GM23338 (cell line): ENCODE measurements around the gene HHIPL1. TPM values are rescaled to one million over a fixed set of nuclear protein-coding genes. Genes with fewer than 3 reads are reported as not detected.

Source experiments
- CREB1 ChIP-seq: fragments of 250-450 bp; sonication (Bioruptor Pico); IDR thresholded peaks from 2 replicates; pipeline ENCODE4 v1.5.0; 2020; ENCODE audit warnings: low read depth, mild to moderate bottlenecking, moderate library complexity
- EZH2 ChIP-seq: fragments of 200-600 bp; sonication (generic); IDR thresholded peaks from one replicate; pipeline ENCODE4 v1.8.0; 2017; ENCODE audit warnings: antibody characterized with exemption, mild to moderate bottlenecking, low read depth; ENCODE audit not compliant: unreplicated experiment
- EZH2phosphoT487 ChIP-seq: fragments of 200-600 bp; sonication (generic); IDR thresholded peaks from one replicate; pipeline ENCODE4 v1.8.1; 2018; ENCODE audit warnings: antibody characterized with exemption; ENCODE audit not compliant: unreplicated experiment
- JUNB ChIP-seq: IDR thresholded peaks from one replicate; pipeline ENCODE4 v1.6.1; 2016; ENCODE audit warnings: antibody characterized with exemption; ENCODE audit not compliant: unreplicated experiment
- NANOG ChIP-seq: IDR thresholded peaks from 2 replicates; pipeline ENCODE4 v1.6.1; 2016; ENCODE audit warnings: antibody characterized with exemption, borderline replicate concordance
- POLR2AphosphoS5 ChIP-seq: IDR thresholded peaks from 2 replicates; pipeline ENCODE4 v1.6.1; 2016; ENCODE audit warnings: antibody characterized with exemption, low read depth
- ZNF114 ChIP-seq: fragments of 250-450 bp; sonication (Bioruptor Pico); IDR thresholded peaks from 2 replicates; pipeline ENCODE4 v1.5.0; 2020; ENCODE audit warnings: mild to moderate bottlenecking, moderate library complexity
- ZNF331 ChIP-seq: fragments of 250-450 bp; sonication (Bioruptor Pico); IDR thresholded peaks from 2 replicates; pipeline ENCODE4 v1.5.0; 2020; ENCODE audit warnings: low read depth, mild to moderate bottlenecking, moderate library complexity
- polyA plus RNA-seq: library from polyadenylated mRNA; unstranded; fragments of >200 nt; fragmentation: Nextera tagmentation; extraction: Ambion mirVana; gene quantifications from 2 replicates; pipeline ENCODE4 v1.2.1, GENCODE V29; 2016
- total RNA-seq: library from RNA; depleted of rRNA; stranded (reverse); fragments of >200 nt; shearing (Covaris generic); gene quantifications from 2 replicates; pipeline ENCODE4 v1.2.3, GENCODE V29; 2014
- TF ChIP-seq, protein P1 (sequence below): fragments of 250-450 bp; sonication (Bioruptor Pico); IDR thresholded peaks from 2 replicates; pipeline ENCODE4 v1.5.0; 2020; ENCODE audit warnings: mild to moderate bottlenecking, moderate library complexity
- TF ChIP-seq, protein P2 (sequence below): IDR thresholded peaks from 2 replicates; pipeline ENCODE4 v1.6.1; 2016; ENCODE audit warnings: antibody characterized with exemption

Gene HHIPL1
- total and polyA plus RNA-seq, 2 experiments from 2014 or later: 1.9 to 2.0 TPM

DNA sequence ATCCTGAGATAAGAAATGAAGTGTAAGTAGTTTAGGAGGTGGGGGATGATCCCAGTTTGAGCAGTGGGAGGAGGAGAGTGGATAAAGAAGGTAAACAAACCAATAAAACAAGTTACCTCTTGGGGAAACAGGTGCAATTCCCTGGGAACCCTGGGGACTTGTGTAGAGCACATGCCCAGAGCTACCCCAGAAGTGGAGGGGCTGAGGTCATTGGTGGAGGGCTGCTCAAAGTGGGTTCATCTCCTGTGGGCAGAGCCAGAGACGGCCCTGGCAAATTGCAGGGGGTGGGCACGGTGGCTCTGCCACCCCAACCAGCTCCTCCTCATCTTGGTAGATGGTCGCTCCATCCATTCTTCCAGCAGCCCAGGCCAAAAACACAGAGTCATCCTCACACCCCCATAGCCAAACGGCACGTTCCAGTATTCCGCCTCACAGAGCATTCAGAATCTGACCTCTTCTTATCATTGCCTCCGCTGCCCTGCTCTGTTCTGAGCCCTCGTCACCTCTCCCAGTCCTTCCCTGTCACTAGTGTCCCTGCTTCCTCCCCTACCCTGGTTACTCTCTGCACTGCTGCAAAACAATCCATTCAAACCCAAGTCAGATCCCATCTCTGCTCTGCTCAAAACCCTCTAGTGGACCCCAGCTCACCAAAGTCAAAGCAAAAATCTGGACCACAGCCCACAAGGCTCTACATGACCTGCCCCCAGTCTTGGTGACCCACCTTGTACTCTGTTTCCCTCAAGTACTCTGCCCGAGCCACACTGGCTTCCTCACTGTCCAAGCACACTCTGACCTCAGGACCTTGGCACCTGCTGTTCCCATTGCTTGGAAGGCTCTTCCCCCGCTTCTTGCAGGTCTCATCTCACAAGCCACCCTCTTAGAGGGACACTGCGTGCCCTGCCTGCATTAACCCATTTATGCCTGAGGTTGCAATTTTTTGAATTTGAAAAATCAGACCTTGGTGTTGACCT, 44.6 kb downstream of the HHIPL1 start (continued):
- TF ChIP-seq, protein P1, sequence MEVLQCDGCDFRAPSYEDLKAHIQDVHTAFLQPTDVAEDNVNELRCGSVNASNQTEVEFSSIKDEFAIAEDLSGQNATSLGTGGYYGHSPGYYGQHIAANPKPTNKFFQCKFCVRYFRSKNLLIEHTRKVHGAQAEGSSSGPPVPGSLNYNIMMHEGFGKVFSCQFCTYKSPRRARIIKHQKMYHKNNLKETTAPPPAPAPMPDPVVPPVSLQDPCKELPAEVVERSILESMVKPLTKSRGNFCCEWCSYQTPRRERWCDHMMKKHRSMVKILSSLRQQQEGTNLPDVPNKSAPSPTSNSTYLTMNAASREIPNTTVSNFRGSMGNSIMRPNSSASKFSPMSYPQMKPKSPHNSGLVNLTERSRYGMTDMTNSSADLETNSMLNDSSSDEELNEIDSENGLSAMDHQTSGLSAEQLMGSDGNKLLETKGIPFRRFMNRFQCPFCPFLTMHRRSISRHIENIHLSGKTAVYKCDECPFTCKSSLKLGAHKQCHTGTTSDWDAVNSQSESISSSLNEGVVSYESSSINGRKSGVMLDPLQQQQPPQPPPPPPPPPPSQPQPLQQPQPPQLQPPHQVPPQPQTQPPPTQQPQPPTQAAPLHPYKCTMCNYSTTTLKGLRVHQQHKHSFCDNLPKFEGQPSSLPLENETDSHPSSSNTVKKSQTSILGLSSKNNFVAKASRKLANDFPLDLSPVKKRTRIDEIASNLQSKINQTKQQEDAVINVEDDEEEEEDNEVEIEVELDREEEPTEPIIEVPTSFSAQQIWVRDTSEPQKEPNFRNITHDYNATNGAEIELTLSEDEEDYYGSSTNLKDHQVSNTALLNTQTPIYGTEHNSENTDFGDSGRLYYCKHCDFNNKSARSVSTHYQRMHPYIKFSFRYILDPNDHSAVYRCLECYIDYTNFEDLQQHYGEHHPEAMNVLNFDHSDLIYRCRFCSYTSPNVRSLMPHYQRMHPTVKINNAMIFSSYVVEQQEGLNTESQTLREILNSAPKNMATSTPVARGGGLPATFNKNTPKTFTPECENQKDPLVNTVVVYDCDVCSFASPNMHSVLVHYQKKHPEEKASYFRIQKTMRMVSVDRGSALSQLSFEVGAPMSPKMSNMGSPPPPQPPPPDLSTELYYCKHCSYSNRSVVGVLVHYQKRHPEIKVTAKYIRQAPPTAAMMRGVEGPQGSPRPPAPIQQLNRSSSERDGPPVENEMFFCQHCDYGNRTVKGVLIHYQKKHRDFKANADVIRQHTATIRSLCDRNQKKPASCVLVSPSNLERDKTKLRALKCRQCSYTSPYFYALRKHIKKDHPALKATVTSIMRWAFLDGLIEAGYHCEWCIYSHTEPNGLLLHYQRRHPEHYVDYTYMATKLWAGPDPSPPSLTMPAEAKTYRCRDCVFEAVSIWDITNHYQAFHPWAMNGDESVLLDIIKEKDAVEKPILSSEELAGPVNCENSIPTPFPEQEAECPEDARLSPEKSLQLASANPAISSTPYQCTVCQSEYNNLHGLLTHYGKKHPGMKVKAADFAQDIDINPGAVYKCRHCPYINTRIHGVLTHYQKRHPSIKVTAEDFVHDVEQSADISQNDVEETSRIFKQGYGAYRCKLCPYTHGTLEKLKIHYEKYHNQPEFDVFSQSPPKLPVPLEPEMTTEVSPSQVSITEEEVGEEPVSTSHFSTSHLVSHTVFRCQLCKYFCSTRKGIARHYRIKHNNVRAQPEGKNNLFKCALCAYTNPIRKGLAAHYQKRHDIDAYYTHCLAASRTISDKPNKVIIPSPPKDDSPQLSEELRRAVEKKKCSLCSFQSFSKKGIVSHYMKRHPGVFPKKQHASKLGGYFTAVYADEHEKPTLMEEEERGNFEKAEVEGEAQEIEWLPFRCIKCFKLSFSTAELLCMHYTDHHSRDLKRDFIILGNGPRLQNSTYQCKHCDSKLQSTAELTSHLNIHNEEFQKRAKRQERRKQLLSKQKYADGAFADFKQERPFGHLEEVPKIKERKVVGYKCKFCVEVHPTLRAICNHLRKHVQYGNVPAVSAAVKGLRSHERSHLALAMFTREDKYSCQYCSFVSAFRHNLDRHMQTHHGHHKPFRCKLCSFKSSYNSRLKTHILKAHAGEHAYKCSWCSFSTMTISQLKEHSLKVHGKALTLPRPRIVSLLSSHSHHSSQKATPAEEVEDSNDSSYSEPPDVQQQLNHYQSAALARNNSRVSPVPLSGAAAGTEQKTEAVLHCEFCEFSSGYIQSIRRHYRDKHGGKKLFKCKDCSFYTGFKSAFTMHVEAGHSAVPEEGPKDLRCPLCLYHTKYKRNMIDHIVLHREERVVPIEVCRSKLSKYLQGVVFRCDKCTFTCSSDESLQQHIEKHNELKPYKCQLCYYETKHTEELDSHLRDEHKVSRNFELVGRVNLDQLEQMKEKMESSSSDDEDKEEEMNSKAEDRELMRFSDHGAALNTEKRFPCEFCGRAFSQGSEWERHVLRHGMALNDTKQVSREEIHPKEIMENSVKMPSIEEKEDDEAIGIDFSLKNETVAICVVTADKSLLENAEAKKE (CRISPR knock-in tag): no peak
- TF ChIP-seq EZH2phosphoT487 (no peak), ZNF331 (CRISPR knock-in tag) (no peak), POLR2AphosphoS5 (no peak), EZH2 (no peak), CREB1 (CRISPR knock-in tag) (no peak), NANOG (no peak), JUNB (no peak), ZNF114 (CRISPR knock-in tag) (no peak)
- TF ChIP-seq, protein P2, sequence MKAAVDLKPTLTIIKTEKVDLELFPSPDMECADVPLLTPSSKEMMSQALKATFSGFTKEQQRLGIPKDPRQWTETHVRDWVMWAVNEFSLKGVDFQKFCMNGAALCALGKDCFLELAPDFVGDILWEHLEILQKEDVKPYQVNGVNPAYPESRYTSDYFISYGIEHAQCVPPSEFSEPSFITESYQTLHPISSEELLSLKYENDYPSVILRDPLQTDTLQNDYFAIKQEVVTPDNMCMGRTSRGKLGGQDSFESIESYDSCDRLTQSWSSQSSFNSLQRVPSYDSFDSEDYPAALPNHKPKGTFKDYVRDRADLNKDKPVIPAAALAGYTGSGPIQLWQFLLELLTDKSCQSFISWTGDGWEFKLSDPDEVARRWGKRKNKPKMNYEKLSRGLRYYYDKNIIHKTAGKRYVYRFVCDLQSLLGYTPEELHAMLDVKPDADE: no peak
